Natural killer cell treated with Interleukin-12 subunit alpha and Interleukin-12 subunit beta and Interleukin-15 and Interleukin-18, amount 100 ng/mL, for 72 hours (primary cell): ENCODE data around the gene VILL. TPM values are rescaled to one million over a fixed set of nuclear protein-coding genes. Genes with fewer than 3 reads are reported as not detected.
A peak's percentile ranks its signal among the peaks of the same experiment; 100 is the strongest.
"Not testable (repeated sequence)": the region's sequence is repeated elsewhere in the genome, so short reads cannot be mapped to it uniquely, and the experiment has no call there.

Experiments
- ATAC-seq, 2 donors: fragments of 150-1000 bp; cut with Tn5 transposase in 1 of 2; sonication (Bioruptor Pico), chemical (Tn5 transposase) in 1 of 2; 2 replicates each; pipeline ENCODE4 v1.10.0; 2021
- DNase-seq: peaks from one replicate; pipeline ENCODE4 v3.0.0; 2022; ENCODE audit warnings: low spot score
- H3K27ac Mint-ChIP-seq, 2 donors: 1 replicate in 1 of 2; 2 replicates in 1 of 2; pipeline ENCODE4 v1.8.0; 2022; ENCODE audit warnings: mixed read lengths in 2 of 2, mild to moderate bottlenecking in 1 of 2, moderate library complexity in 1 of 2
- H3K27me3 Mint-ChIP-seq, 2 donors: 1 replicate in 1 of 2; 2 replicates in 1 of 2; pipeline ENCODE4 v1.8.0; 2022; ENCODE audit warnings: mixed read lengths in 2 of 2
- H3K36me3 Mint-ChIP-seq: one replicate; pipeline ENCODE4 v1.8.0; 2022; ENCODE audit warnings: mixed read lengths
- H3K4me1 Mint-ChIP-seq, 2 donors: 1 replicate in 1 of 2; 2 replicates in 1 of 2; pipeline ENCODE4 v1.8.0; 2022; ENCODE audit warnings: low read depth in 2 of 2, mixed read lengths in 2 of 2, mild to moderate bottlenecking in 1 of 2
- H3K4me3 Mint-ChIP-seq: one replicate; pipeline ENCODE4 v1.8.0; 2022; ENCODE audit warnings: mixed read lengths
- H3K9me3 Mint-ChIP-seq: 2 replicates; pipeline ENCODE4 v1.8.0; 2022; ENCODE audit warnings: mixed read lengths
- total RNA-seq, 2 donors: library from RNA; stranded (reverse); gene quantifications; one replicate each; pipeline ENCODE4 v1.2.3, GENCODE V29; 2022

VILL gene
- total RNA-seq, 2 donors from 2014 or later, result 8.2 to 16.9 TPM

- Mint-ChIP-seq H3K27ac (no peak overlapping the region), H3K9me3 (no peaks in the 10 kb centered on the region), H3K4me3 (no peak overlapping the region), H3K4me1 (no peaks in the 10 kb centered on the region), H3K36me3 (no peaks in the 10 kb centered on the region), H3K27me3 (peaks cover 0 to 2% of the 10 kb centered on the region in 2 donors)
- ATAC-seq (no peak), DNase-seq (no peak)
Measured at GRCh38 chr3:37985637-37986320, 4.8 kb upstream of the VILL start.

- no peak for ATAC-seq
Measured at GRCh38 chr3:37986479-37987314, 3.9 kb upstream of the VILL start.

GRCh38 chr3:37987315-37987697, 3.3 kb upstream of the VILL start:
- Mint-ChIP-seq H3K4me1 (no peaks in the 10 kb centered on the region), H3K9me3 (no peaks in the 10 kb centered on the region), H3K27me3 (no peaks in the 10 kb centered on the region), H3K4me3 (no peak overlapping the region), H3K36me3 (no peaks in the 10 kb centered on the region), H3K27ac (no peak overlapping the region)
- ATAC-seq (no peak), DNase-seq (no peak)

More at GRCh38 chr3:37986479-37987314, 3.9 kb upstream of the VILL start:
- Mint-ChIP-seq H3K36me3 (no peaks in the 10 kb centered on the region), H3K4me1 (no peaks in the 10 kb centered on the region), H3K4me3 (no peak overlapping the region), H3K27me3 (no peaks in the 10 kb centered on the region), H3K9me3 (no peaks in the 10 kb centered on the region), H3K27ac (no peak overlapping the region)
- no peak for DNase-seq

GRCh38 chr3:37987751-37988179, 2.8 kb upstream of the VILL start:
- H3K9me3 Mint-ChIP-seq, result no peaks in the 10 kb centered on the region
- no peaks in the 10 kb centered on the region for H3K4me1 Mint-ChIP-seq
- ATAC-seq (no peak), DNase-seq (no peak)
- H3K27me3 Mint-ChIP-seq, result no peaks in the 10 kb centered on the region
- H3K4me3 Mint-ChIP-seq, result no peak overlapping the region
- H3K36me3 Mint-ChIP-seq, result no peaks in the 10 kb centered on the region
- no peak overlapping the region for H3K27ac Mint-ChIP-seq

GRCh38 chr3:37988376-37988775, 2.2 kb upstream of the VILL start:
- not testable (repeated sequence) for H3K27me3 Mint-ChIP-seq, H3K27ac Mint-ChIP-seq, H3K9me3 Mint-ChIP-seq, H3K4me1 Mint-ChIP-seq, H3K4me3 Mint-ChIP-seq, H3K36me3 Mint-ChIP-seq, ATAC-seq, DNase-seq

GRCh38 chr3:37988931-37989525, 1.6 kb upstream of the VILL start:
- H3K27ac Mint-ChIP-seq, result no peak overlapping the region
- H3K9me3 Mint-ChIP-seq, result no peaks in the 10 kb centered on the region
- no peaks in the 10 kb centered on the region for H3K36me3 Mint-ChIP-seq
- ATAC-seq (no peak), DNase-seq (no peak)
- H3K4me1 Mint-ChIP-seq, result peaks cover 8 to 10% of the 10 kb centered on the region in 2 donors
- H3K4me3 Mint-ChIP-seq, result no peak overlapping the region
- no peaks in the 10 kb centered on the region for H3K27me3 Mint-ChIP-seq

GRCh38 chr3:37989821-37990480, 635 bp upstream of the VILL start:
- no peak overlapping the region for H3K27ac Mint-ChIP-seq
- H3K9me3 Mint-ChIP-seq, result no peaks in the 10 kb centered on the region

GRCh38 chr3:37991109-37991508, 523 bp downstream of the VILL start:
- no peak overlapping the region for H3K27ac Mint-ChIP-seq

More at GRCh38 chr3:37989821-37990480, 635 bp upstream of the VILL start:
- Mint-ChIP-seq H3K36me3 (no peaks in the 10 kb centered on the region), H3K4me3 (no peak overlapping the region), H3K4me1 (peaks cover 17 to 19% of the 10 kb centered on the region in 2 donors), H3K27me3 (no peaks in the 10 kb centered on the region)
- DNase-seq (no peak), ATAC-seq (no peak)

GRCh38 chr3:37991823-37992222, 1.2 kb downstream of the VILL start:
- Mint-ChIP-seq H3K9me3 (no peaks in the 10 kb centered on the region), H3K27ac (peak overlapping the region in 1 of 2 donors; percentile 92), H3K27me3 (no peaks in the 10 kb centered on the region), H3K36me3 (peaks cover 6% of the 10 kb centered on the region), H3K4me1 (peaks cover 35 to 37% of the 10 kb centered on the region in 2 donors), H3K4me3 (no peak overlapping the region)
- ATAC-seq, result no peak
- DNase-seq, result no peak

More at GRCh38 chr3:37991109-37991508, 523 bp downstream of the VILL start:
- Mint-ChIP-seq H3K4me3 (no peak overlapping the region), H3K27me3 (no peaks in the 10 kb centered on the region), H3K9me3 (no peaks in the 10 kb centered on the region), H3K36me3 (no peaks in the 10 kb centered on the region), H3K4me1 (peaks cover 28 to 30% of the 10 kb centered on the region in 2 donors)
- ATAC-seq, result no peak
- no peak for DNase-seq

GRCh38 chr3:37992271-37993066, 1.9 kb downstream of the VILL start:
- peak overlapping the region; percentile 88 for H3K4me3 Mint-ChIP-seq
- ATAC-seq, result no peak

GRCh38 chr3:37993067-37993455, 2.5 kb downstream of the VILL start:
- ATAC-seq (no peak), DNase-seq (no peak)
- H3K9me3 Mint-ChIP-seq, result no peaks in the 10 kb centered on the region
- H3K27ac Mint-ChIP-seq, result peak overlapping the region; percentile 92
- H3K4me1 Mint-ChIP-seq, result peaks cover 38 to 41% of the 10 kb centered on the region in 2 donors
- peak overlapping the region; percentile 88 for H3K4me3 Mint-ChIP-seq
- no peaks in the 10 kb centered on the region for H3K27me3 Mint-ChIP-seq
- H3K36me3 Mint-ChIP-seq, result peaks cover 8% of the 10 kb centered on the region

More at GRCh38 chr3:37992271-37993066, 1.9 kb downstream of the VILL start:
- H3K36me3 Mint-ChIP-seq, result peaks cover 8% of the 10 kb centered on the region
- no peaks in the 10 kb centered on the region for H3K9me3 Mint-ChIP-seq
- H3K4me1 Mint-ChIP-seq, result peaks cover 38 to 39% of the 10 kb centered on the region in 2 donors
- no peak for DNase-seq
- peak overlapping the region; percentile 92 for H3K27ac Mint-ChIP-seq
- no peaks in the 10 kb centered on the region for H3K27me3 Mint-ChIP-seq

GRCh38 chr3:37993460-37993819, 2.9 kb downstream of the VILL start:
- Mint-ChIP-seq H3K9me3 (no peaks in the 10 kb centered on the region), H3K36me3 (peaks cover 8% of the 10 kb centered on the region), H3K27ac (peak overlapping the region; percentile 92), H3K4me3 (peak overlapping the region; percentile 88), H3K27me3 (no peaks in the 10 kb centered on the region), H3K4me1 (peaks cover 38 to 44% of the 10 kb centered on the region in 2 donors)
- DNase-seq, result no peak
- ATAC-seq, result no peak
